ENCODE results near the gene LRBA. TPM values are rescaled to one million over a fixed set of nuclear protein-coding genes. Genes with fewer than 3 reads are reported as not detected.

LRBA gene
- polyA plus RNA-seq, 1 donor = 25.7 TPM

DNA sequence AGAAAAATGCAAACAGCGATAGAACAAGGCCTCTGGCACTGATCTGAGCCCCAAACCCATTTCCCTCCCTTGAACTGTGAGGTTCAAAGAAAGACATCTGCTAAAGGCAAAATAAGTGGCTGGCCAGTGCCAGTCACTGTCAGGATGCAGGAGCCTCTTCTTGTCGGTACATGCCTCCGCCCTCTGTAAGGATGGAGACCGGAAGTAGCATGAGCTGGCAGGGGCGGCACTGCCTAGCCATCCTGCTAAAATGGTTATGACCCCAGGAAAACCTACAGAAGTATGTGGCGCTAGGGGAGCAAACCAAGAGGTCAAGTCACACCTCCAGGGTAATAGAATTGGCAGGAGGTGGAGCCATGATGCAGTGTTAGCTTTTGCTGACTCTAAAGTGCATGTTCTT is 756.5 kb downstream of the LRBA start:
- DNase-seq = no peak

DNA sequence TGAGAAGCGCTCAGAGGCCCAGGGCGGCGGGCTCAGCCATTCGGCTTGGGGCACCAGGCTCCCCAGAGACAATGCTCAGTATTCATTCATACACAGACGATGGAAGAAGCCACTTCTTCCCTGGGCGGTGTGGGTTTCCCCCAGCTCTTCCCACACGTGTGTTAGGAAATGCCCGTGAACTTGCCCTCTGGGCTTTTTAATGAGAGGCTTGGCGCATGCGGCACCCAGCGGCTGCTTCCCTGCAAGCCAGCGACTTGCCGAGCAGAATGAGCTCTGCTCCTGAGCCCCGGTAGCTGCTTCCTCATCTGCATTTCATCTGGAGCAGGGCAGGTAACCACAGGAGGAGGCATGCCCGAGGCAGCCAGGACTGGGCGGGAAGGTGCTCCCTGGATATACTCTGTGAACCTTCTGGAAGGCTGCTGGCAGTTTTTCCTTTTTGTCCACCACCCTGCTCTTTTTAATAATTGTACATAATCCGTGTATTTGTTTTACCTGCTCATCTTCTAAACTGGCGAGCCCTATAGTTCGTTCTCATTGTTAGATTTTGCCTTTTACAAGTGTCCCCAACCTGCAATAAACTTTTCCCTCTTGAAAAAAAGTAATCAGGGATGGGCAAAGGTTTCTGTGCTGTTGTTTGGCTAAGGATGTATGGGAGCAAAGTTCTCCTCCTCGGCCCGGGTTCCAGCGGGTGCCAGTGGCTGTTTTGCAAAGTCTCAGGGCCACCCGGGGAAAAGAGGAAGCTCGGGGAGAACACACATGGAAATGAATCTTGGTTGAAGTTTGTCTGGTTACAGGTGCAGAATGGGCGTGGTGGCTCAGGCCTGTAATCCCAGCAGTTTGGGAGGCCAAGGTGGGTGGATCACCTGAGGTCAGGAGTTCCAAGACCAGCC is 758.0 kb downstream of the LRBA start:
- DNase-seq = no peak

GRCh38 chr4:150256225-150256620 is 758.9 kb downstream of the LRBA start:
- no peak for DNase-seq

GRCh38 chr4:150255610-150256224 is 759.4 kb downstream of the LRBA start:
- no peak for DNase-seq

GRCh38 chr4:150253965-150254630 is 761.0 kb downstream of the LRBA start:
- DNase-seq = no peak

GRCh38 chr4:150253416-150253815 is 761.7 kb downstream of the LRBA start:
- no peak for DNase-seq

DNA sequence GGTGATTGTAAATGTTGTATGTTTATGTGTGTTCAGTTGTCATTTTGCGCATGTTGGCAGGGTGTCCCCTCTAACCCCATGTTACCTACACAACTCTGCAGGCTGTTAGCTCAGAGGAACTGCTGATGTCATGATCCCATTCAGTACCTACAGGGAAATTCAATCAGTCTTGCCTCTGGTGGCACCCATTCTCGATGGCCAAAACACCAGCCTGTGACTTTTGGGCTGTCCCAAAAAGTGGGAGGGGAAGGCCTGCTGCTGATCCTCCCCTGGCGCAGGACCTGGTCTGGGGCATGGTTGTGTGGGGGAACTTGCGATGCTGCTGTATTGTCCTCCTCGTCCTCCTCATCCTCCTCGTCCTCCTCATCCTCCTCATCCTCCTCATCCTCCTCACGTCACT is 762.3 kb downstream of the LRBA start:
- no peak for DNase-seq

GRCh38 chr4:150252306-150252705 is 762.8 kb downstream of the LRBA start:
- no peak for DNase-seq

DNA sequence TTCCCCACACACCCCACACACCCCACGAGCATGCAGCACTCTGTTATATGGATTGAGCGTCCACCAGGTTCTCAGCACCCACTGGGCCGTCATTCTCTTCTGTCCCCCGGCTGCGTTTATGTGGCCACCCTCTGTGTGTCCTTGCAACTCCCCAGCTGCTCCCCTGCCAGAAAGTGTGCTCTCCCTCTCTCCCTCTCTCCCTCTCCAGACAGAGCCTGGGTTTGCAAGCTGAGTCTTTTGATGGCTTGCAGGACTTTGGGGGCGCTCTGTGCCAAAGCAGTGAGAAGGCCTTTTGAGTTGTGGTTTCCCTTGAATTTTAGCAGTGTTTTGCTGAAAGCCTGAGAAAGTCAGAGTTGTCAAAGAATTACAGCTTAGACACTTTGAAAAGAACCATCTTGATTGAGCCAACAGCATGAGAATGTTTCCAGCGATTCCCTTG is 763.3 kb downstream of the LRBA start:
- no peak for DNase-seq

GRCh38 chr4:150250998-150251651 is 764.0 kb downstream of the LRBA start:
- no peak for DNase-seq

GRCh38 chr4:150250293-150250997 is 764.6 kb downstream of the LRBA start:
- no peak for DNase-seq

DNA sequence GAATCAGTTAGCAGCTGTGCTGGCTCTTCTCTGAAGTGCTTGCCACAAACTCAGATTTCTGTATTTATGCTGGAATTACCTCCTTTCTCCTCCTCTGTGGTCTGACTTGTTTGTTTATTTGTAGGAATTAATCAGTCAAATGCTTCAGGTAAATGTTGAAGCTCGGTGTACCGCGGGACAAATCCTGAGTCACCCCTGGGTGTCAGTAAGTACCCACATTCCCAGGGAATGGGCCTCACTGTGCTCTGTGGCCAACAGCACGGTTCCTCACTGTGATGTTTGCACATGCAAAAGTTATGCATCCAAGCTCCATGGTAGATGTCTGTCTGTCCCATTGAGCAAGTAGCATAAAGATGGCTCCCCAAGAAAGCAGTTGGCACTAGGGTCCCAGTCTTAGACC is 766.9 kb downstream of the LRBA start:
- DNase-seq = no peak

- DNase-seq = no peak
These were observed 767.9 kb downstream of the LRBA start for GRCh38 chr4:150247184-150247583.

- DNase-seq = no peak
These were observed 770.5 kb downstream of the LRBA start for GRCh38 chr4:150244600-150244999.

- DNase-seq = no peak
These were observed 771.2 kb downstream of the LRBA start for GRCh38 chr4:150243932-150244331.

GRCh38 chr4:150242820-150243458 is 772.1 kb downstream of the LRBA start:
- DNase-seq = no peak

GRCh38 chr4:150240011-150240410 is 775.1 kb downstream of the LRBA start:
- DNase-seq = no peak

GRCh38 chr4:150238591-150238990 is 776.5 kb downstream of the LRBA start:
- DNase-seq = no peak

- DNase-seq = no peak
These were observed 777.8 kb downstream of the LRBA start for GRCh38 chr4:150237110-150237872.

DNA sequence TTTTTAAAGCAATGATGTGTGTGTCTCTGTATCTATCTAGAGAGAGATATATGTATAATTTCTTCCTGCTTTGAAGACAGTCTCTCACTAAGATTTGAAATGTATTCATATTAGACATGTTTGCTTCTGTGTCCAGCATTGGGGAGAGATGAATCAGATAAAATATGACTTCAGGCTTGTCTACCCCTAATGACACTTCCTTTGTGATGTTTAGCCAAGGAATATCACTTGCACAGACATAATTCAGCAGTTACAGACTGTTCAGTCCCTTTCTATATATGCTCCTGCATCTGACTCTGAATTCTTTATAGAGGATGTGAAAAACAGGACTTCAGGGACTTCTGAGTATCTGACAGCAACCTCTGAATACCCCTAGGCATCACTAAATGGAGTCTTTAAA is 778.5 kb downstream of the LRBA start:
- DNase-seq = no peak

GRCh38 chr4:150235808-150236271 is 779.2 kb downstream of the LRBA start:
- no peak for DNase-seq
